A549 treated with ZK216348 at 1 μM for 4 hours (cell line): ENCODE results near the gene ODAD2. TPM values are rescaled to one million over a fixed set of nuclear protein-coding genes. Genes with fewer than 3 reads are reported as not detected.

Source experiments
- total RNA-seq: library from RNA; stranded (reverse); fragments of 200-300 nt; extraction: Qiagen RNA extraction; gene quantifications from 5 replicates; pipeline ENCODE4 v1.2.3, GENCODE V29; 2022; ENCODE audit warnings: low read depth

ODAD2 gene, protein sequence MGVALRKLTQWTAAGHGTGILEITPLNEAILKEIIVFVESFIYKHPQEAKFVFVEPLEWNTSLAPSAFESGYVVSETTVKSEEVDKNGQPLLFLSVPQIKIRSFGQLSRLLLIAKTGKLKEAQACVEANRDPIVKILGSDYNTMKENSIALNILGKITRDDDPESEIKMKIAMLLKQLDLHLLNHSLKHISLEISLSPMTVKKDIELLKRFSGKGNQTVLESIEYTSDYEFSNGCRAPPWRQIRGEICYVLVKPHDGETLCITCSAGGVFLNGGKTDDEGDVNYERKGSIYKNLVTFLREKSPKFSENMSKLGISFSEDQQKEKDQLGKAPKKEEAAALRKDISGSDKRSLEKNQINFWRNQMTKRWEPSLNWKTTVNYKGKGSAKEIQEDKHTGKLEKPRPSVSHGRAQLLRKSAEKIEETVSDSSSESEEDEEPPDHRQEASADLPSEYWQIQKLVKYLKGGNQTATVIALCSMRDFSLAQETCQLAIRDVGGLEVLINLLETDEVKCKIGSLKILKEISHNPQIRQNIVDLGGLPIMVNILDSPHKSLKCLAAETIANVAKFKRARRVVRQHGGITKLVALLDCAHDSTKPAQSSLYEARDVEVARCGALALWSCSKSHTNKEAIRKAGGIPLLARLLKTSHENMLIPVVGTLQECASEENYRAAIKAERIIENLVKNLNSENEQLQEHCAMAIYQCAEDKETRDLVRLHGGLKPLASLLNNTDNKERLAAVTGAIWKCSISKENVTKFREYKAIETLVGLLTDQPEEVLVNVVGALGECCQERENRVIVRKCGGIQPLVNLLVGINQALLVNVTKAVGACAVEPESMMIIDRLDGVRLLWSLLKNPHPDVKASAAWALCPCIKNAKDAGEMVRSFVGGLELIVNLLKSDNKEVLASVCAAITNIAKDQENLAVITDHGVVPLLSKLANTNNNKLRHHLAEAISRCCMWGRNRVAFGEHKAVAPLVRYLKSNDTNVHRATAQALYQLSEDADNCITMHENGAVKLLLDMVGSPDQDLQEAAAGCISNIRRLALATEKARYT
- not detected in 5 replicates for total RNA-seq

DNA sequence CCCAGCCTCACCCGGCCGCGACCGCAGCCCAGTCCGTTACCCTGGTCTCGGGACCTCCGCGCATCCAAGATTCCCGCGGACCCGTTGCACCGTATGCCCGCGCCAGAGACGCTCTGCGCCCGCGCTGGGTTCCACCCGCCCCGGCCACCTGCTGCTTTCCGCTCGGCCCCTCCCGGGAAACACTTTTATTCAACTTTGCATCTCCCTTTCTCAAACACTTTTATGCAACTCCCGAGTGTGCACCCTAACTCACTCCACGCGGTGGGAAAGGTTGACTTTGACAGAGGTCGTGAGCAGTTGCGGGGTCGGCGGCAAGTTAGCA lies at the start of gene ODAD2:
Gene ODAD2, minus strand, starts transcription at position 126 of the 322 bp plus-strand sequence. CDS start 3,937 bp downstream, outside the sequence.

